ENCODE data around the gene CKMT2. TPM values are rescaled to one million over a fixed set of nuclear protein-coding genes. Genes with fewer than 3 reads are reported as not detected.

The CKMT2 gene
- 75.1 TPM for polyA plus RNA-seq (ENCODE audit: insufficient read length)

GRCh38 chr5:81233080-81233634, at the start of gene CKMT2:
Gene CKMT2 (plus strand): TSS chr5:81233322. CDS start chr5:81251133, 17,811 bp downstream.
- peak; percentile 69 for DNase-seq

- DNase-seq = no peak
Measured at GRCh38 chr5:81183811-81184748, 49.0 kb upstream of the CKMT2 start.

- no peak for DNase-seq
Measured at GRCh38 chr5:81184749-81185110, 48.4 kb upstream of the CKMT2 start.

- DNase-seq = no peak
Measured at GRCh38 chr5:81187885-81188284, 45.2 kb upstream of the CKMT2 start.

DNA sequence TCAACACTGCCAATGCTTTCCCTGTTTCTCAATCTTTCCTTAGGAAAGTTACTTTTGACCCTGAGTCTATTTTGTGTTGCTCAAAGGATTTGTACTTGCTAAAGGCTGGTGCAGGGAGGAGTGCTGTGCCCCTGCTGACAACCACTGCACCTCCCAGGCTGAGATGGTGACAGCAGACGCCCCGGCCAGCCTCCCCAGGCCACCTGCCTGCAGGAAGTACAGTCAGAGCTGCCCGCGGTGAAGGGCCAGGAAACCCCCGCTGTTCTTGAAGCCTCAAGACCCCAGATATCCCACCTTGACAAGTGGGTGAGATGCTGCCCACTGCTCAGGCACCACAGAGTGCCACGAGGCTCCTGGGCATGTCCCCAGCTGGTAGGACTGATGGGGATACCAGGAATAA, 44.2 kb upstream of the CKMT2 start:
- no peak for DNase-seq

DNA sequence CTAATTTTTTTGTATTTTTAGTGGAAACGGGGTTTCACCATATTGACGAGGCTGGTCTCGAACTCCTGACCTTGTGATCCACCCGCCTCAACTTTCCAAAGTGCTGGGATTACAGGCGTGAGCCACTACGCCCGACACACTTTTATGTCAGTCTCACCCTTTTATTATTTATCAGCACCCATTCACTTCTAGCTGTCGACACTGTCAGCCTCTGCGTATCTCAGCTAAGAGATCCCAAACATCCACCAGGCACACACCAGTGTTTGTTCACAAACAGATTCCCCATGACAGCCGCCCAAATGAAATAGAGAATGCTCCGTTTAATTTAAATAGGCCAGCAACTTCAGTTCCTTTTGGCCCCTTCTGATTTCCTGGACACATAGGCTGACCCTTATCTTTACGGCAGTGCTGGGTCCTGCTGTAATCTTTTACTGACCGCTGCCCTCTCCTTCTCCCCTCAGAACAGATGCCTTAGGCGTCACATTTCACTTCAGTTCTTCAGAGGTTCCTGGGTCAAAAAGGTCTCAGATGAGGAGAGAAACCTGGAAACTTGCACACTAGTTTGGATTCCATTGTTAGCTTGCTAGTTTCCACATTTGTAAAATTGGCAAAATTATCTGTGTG, 43.1 kb upstream of the CKMT2 start:
- DNase-seq = no peak

- DNase-seq = no peak
Measured at GRCh38 chr5:81191726-81192372, 41.3 kb upstream of the CKMT2 start.

GRCh38 chr5:81192373-81192750, 40.8 kb upstream of the CKMT2 start:
- no peak for DNase-seq

- DNase-seq = peak; percentile 79
Measured at GRCh38 chr5:81194633-81195334, 38.3 kb upstream of the CKMT2 start.

GRCh38 chr5:81195335-81195929, 37.7 kb upstream of the CKMT2 start:
- no peak for DNase-seq

GRCh38 chr5:81202655-81203054, 30.5 kb upstream of the CKMT2 start:
- no peak for DNase-seq

DNA sequence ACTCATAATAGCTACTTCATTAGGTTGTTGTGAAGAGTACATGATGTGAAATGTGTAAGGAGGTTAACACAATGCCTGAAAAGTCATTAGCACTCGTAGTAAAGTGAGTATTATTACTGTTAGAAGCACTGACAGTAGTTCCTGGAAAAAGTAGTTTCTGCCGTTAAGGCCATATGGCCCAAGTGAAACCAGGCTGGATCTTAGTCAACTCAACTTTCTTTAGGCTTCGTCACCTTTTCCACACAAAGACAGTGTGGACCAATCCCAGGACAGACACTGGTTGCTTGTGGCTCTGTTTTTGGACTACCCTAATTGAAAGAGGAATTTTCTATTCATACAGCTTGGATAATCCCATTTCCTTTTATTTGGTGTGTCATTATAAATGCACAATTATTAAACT, 29.4 kb upstream of the CKMT2 start:
- DNase-seq = no peak

GRCh38 chr5:81204205-81204604, 28.9 kb upstream of the CKMT2 start:
- DNase-seq = no peak

DNA sequence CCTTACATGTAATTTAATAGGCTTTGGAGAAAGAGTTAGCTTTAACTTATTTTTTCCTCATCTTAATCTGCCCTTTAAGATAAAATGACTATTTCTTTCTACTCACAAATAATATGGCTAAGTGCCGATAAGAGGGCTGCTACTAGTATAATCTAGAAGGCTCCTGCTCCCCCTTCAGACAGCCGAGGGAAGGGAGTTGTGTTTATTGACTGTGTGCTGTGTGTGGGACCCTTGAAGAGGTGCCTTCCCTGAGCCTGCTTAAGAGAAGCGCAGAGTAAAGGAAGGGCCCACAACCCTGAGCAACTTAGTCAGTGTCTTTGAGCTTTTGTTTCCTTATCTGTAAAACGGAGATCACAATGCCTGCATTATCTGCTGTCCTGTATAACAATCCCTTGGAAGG, 28.1 kb upstream of the CKMT2 start:
- DNase-seq = no peak

DNA sequence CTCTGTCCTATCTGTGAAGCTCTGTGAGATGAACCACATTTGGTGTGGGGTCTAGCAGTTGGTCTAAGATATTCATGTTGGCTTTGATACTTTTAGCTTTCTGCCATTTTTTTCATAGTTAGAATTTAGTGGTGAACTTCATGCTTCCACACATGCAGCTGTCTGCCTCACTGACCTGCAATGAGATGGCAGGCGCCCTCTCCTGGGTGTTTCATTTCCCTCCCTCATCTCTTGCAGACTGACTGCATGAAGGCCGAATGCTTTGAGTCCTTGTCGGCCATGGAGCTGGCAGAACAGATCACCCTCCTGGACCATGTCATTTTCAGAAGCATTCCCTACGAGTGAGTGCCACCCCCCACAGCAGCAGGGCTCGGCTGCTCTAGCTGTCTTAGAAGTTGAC, 26.1 kb upstream of the CKMT2 start:
- DNase-seq = no peak

GRCh38 chr5:81208904-81209303, 24.2 kb upstream of the CKMT2 start:
- no peak for DNase-seq

DNA sequence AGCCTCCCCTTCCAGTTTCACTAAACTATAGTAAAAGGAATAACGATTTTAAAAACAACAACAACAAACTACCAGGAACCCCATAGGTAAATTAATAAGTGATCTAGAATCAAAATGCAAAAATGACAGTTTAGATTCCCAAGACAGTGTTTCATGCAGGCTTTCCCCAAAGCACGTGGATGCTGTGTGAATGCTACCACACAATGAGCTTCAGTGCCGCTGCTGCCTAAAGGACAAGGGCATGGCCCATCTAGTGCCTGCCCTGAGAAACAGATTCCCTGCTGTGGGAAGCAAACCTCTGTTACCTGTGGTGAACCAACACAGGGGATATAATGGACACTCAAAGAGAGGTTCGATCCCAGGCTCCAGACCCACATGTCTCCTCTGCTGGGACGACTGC, 23.7 kb upstream of the CKMT2 start:
- no peak for DNase-seq

DNA sequence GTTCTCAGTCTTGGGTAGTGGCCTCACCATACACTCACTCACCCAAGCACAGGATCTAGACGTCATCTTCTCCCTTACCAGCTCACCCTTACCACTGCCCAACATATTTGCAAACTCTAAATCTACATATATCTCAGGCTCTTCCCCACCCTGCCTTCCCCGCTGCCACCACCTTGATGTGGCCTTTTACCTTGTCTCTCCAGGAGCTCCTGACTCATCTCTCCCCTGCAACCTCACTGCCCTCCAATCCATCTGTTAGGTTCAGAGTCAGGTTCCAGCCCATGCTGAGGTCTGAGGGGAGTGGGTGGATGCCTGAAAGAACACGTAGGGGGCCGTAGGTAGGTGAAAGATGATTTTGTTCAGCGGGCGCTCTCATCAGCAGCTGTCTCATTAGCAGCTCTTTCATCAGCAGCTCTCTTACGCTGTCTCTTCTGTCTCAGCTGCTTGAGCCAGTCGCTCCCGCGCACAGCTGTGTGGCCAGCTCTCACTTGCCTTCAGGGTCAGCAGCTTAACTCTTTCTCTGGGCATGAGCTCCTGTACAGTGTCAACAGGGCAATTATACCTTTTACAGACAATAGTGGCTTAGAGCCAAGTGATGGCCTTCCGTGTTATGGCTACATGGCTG, 23.1 kb upstream of the CKMT2 start:
- no peak for DNase-seq

GRCh38 chr5:81212211-81212751, 20.8 kb upstream of the CKMT2 start:
- DNase-seq = no peak

GRCh38 chr5:81213070-81213469, 20.1 kb upstream of the CKMT2 start:
- DNase-seq = no peak

- DNase-seq = no peak
Measured at GRCh38 chr5:81214848-81215247, 18.3 kb upstream of the CKMT2 start.

All from hindlimb muscle (tissue), 1 donor.